VCaP (cell line): Measurements from ENCODE around the gene PLCD4.

ENCODE experiments used
- H3K27ac ChIP-seq: fragments of 450-650 bp; 2 replicates; pipeline ENCODE4 v1.5.1; 2017
- TF ChIP-seq, protein P1 (sequence below): fragments of 450-650 bp; conservative IDR thresholded peaks from 2 replicates; pipeline ENCODE4 v1.5.1; 2017; ENCODE audit warnings: mild to moderate bottlenecking, moderate library complexity

Gene PLCD4

DNA sequence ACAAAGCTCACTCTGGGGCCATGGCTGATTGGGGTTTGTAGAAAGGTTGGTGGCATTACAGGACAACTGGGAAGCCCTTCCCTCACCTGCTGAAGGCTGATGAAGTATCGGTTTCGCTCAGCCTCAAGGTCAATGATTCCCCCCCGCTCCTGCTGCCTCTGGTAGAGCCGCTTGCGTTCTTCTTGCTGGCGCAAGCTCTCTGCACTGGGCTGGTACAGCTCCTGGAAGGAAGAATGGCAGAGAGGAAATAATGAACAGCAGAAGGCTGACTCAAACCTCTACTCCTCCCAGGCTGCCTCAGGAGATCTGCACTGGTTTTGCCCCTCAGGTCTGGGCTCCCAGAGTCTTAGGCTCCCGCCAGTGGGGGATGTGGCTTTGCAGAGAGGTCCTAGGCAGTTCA lies 57.0 kb downstream of the PLCD4 start:
- TF ChIP-seq, protein P1, sequence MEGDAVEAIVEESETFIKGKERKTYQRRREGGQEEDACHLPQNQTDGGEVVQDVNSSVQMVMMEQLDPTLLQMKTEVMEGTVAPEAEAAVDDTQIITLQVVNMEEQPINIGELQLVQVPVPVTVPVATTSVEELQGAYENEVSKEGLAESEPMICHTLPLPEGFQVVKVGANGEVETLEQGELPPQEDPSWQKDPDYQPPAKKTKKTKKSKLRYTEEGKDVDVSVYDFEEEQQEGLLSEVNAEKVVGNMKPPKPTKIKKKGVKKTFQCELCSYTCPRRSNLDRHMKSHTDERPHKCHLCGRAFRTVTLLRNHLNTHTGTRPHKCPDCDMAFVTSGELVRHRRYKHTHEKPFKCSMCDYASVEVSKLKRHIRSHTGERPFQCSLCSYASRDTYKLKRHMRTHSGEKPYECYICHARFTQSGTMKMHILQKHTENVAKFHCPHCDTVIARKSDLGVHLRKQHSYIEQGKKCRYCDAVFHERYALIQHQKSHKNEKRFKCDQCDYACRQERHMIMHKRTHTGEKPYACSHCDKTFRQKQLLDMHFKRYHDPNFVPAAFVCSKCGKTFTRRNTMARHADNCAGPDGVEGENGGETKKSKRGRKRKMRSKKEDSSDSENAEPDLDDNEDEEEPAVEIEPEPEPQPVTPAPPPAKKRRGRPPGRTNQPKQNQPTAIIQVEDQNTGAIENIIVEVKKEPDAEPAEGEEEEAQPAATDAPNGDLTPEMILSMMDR, result no peak
- H3K27ac ChIP-seq, result no peak overlapping the region

DNA sequence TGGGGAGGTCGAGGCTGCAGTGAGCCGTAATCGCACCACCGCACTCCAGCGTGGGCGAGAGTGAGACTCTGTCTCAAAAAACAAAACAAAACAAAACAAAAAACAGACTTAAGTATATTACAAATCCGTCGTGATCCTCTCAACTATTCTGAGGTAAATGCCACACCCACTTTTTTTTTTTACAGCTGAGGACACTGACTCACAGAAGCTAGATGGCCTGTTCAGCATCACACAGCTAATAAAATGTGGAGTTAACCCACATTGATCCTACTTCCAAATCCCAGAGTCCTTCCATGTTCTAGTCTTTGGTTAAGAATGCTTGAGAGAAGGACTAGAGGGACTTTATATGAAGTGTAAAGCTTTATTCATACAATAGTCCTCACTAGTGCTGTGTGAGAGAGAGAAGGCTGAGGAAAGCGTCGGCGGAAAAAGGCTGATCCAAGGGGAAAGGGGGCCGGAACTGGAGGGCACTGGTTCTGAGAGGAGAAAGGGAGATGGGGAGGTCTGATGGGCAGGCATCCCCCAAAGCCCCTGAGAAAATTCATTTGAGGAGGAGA lies 63.5 kb downstream of the PLCD4 start:
- peak overlapping the region; percentile 85 for H3K27ac ChIP-seq
- TF ChIP-seq, protein P1, result no peak

DNA sequence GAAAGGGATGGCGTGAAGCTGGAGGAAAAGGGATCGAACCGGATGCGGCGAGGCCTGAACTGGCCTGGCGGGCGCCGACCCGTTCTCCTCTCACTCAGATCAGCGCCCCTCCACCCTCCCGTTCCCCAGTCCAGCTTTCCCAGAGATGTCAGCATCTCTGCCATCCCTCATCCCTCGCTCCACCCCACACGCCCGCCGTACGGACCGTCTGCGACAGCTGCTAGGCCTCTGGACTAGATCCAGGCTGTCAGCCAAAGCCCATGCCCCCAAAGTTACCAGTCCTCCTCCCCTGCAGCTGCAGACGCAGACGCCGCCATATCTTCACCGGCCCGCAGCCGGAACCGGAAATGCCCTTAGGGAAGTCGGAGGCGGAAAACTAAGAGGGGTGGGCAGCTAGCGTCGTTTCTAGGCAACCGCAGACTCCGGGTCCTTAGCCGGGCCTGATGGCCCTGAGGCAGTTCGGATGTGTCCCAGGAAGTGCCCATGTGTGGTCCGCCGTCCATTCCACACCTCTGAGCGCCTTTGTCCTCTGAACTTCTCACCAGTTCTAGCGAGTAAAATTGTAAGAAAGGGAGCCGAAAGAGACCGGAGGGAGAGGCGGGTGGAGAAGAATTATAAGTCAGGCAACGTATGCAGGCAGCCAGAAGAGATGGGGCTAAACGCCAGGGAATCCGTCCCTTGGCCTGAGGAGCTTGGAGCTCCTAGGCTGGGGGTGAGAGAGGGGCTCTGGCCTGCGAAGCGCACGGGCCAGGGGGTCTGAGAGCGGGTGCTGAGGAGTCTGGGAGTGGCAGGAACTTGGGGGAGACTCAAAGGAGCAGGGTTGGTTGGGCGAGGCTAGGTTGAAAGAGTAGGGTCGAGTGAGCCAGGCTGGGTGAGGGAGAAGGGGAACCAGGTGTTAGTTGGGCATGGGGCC lies 64.2 kb downstream of the PLCD4 start, which contains the start of the genes RNF25 and STK36:
Gene RNF25, minus strand, starts transcription at position 349 of the 913 bp plus-strand sequence. Its CDS starts 32 bp downstream, at position 317.
Gene STK36, plus strand, starts transcription at position 433 of the 913 bp plus-strand sequence. CDS start 744 bp downstream, outside the sequence.
- TF ChIP-seq, protein P1, result no peak
- peak within 1 kb of the TSS; percentile 85 for H3K27ac ChIP-seq

DNA sequence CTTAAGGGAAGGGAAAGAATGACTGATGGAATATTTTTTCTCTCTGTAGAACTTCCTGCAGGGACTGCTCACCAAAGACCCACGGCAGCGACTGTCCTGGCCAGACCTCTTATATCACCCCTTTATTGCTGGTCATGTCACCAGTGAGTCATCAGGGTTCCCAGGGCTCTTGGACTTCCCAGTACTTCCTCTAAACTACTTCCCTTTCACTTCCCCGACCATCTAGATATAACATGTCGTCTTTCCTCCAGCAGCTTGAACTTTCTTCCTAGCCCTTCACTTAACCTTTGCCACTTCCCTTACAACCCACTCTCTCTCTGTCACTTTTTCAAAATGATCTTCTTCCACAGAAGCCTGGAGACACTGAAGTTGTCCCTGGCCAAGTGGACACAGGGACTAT lies 71.4 kb downstream of the PLCD4 start:
- TF ChIP-seq, protein P1, result no peak
- H3K27ac ChIP-seq, result no peak overlapping the region

DNA sequence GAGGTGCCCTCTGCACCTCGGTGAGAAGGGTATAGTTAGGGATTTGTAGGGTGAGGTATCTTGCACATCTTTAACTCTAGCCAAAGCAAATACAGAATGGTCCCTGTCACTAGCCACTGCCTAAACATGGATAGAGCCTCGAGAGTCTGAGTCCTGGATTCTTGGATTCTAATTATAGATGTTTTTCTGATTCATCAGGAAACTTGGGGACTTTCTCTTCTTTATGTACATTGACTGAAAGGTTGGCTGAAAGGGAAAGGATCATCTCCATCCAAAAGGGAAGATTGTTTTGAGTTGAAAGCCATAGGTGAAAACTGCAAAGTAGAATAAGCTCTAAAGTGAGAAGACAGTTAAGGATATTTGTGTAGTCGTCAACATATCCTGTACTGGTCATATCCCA lies 72.4 kb downstream of the PLCD4 start:
- no peak overlapping the region for H3K27ac ChIP-seq
- TF ChIP-seq, protein P1, result no peak
